ENCODE results near the gene NDEL1.

The NDEL1 gene

DNA sequence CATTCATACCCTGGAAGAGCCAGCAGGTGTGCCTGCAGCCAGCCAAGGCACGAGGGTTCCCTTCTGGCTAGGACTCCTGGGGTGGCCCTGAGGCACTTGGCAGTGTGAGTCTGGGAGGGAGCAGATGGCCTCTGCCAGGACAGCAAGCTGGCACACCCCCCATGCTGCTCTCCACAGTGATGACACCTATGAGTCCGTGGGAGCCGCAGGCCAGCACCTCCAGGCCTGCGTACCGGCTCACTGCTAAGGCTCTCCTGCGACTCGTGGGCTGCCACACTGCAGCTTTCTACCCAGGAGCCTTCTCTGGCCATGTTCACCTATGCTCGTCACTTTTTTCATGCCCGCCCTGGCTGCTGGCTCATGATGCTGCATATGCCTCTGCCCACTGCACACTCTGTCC, 68.1 kb downstream of the NDEL1 start:
- DNase-seq (ENCODE audit: low read depth in 2 of 2) = no peak

DNA sequence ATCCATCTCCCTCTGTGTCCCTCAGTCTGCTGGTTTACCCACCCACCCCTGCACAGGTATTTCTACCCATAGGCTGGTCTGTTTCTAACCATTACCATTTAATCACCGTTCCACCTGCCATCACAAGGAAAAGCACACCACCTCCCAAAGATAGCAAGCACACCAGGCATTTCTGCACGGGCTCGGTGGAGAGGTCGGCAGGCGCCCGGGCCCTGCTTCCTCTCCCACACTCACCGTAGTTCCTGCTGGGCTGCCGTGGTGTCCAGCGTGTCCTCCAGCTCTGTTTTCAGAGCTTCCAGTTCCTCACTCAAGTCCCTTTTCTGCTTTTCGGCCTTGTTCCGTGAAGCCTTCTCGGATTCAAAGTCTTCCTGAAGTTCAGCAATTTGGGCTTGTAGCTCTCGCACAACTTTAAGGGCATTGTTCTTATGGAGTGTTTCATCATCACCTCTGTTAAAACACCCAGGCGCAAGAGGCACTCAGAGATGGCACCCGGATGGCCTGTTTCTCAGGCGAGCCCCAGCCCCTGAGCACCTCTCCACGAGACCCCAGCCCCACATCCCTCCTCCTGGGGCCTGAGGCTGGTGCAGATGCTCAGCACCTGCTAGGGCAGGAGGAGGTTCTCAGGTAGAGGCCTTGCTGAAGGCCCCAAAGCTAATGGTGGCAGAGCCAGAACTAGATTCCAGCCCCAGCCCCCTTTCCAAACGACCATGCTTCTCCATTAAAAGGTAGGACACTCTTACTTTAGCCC, 69.0 kb downstream of the NDEL1 start:
- DNase-seq (ENCODE audit: low read depth in 2 of 2) = no peak

DNA sequence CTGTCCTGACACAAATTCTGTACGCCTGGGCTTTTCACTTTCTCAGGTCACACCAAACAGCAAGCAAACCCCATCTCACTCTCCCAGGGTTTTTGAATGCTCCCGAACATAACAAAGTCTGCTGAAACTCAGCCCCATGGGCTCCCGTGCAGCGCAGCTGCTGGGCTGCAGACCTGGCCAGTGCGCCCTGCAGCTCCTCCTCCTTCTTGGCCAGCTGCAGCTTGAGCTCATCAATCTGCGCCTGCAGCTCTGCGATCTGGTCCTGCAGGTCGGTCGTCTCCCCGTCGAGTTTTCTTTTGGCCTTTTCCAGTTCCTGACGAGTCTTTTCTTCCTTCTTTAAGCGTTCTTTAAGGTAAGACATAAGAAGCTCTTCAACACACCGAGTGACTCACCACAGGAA, 70.5 kb downstream of the NDEL1 start:
- no peak for DNase-seq (ENCODE audit: low read depth in 2 of 2)

DNA sequence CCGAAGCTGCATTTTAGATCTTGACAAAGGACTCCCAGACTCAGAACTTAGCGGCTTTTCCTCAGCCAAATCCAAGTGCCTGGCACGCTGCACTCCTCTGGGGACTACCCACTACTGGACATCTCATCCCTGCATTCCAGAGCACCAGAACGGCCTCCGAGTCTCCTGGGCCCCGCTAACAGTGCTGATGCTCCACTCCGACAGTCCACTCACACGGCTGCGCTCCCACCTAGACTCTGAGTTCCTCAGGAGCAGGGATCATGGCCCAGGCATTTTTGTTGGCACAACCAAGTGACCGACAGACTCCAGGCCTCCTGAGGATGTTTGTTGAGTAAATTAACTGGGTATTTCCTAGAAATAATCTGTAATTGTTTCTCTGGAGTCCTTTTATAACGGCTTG, 79.1 kb downstream of the NDEL1 start:
- no peak for DNase-seq (ENCODE audit: low read depth in 2 of 2)
